A673 (cell line): ENCODE data around the gene USP12. TPM values are rescaled to one million over a fixed set of nuclear protein-coding genes. Genes with fewer than 3 reads are reported as not detected.

ENCODE experiments used
- BruUV-seq: library from RNA; stranded (reverse); fragments of 400-500 nt; replicated peaks from 2 replicates; lab custom pipeline; 2021; lab: Mats Ljungman, UMichigan
- CTCF ChIA-PET: fragments of 300-600 bp; sonication (Branson Sonifier 250); formaldehyde crosslinking; loops from one replicate; lab custom pipeline; 2022; ENCODE audit warnings: antibody characterized with exemption; lab: Charles Lee
- POLR2A ChIA-PET: fragments of 300-600 bp; sonication (Branson Sonifier 250); formaldehyde crosslinking; loops from one replicate; lab custom pipeline; 2022; ENCODE audit warnings: antibody characterized with exemption; ENCODE audit not compliant: low non-redundant PET; lab: Charles Lee
- DNase-seq: peaks from one replicate; pipeline ENCODE4 v3.0.0-alpha.2; 2015; ENCODE audit warnings: low spot score
- H3K27ac ChIP-seq: fragments of 200-600 bp; sonication (generic); 2 replicates; pipeline ENCODE4 v1.5.1; 2016; ENCODE audit warnings: mixed run types, low read depth, mild to moderate bottlenecking, mixed read lengths, antibody characterized with exemption, low read length; ENCODE audit not compliant: poor library complexity, severe bottlenecking
- H3K27me3 ChIP-seq: fragments of 200-600 bp; sonication (generic); replicated peaks from 2 replicates; pipeline ENCODE4 v1.6.1; 2017; ENCODE audit warnings: mixed run types, low read depth, mild to moderate bottlenecking, mixed read lengths, antibody characterized with exemption, low read length; ENCODE audit not compliant: insufficient read depth, poor library complexity
- H3K36me3 ChIP-seq: fragments of 200-600 bp; sonication (generic); 2 replicates; pipeline ENCODE4 v1.6.1; 2016; ENCODE audit warnings: mixed run types, mild to moderate bottlenecking, mixed read lengths, antibody characterized with exemption, low read length; ENCODE audit not compliant: insufficient read depth, poor library complexity, severe bottlenecking
- H3K4me1 ChIP-seq: fragments of 200-600 bp; sonication (generic); 2 replicates; pipeline ENCODE4 v1.6.1; 2017; ENCODE audit warnings: mixed run types, mild to moderate bottlenecking, mixed read lengths, antibody characterized with exemption, low read length; ENCODE audit not compliant: insufficient read depth, poor library complexity, severe bottlenecking
- H3K4me3 ChIP-seq: fragments of 200-600 bp; sonication (generic); 2 replicates; pipeline ENCODE4 v1.5.1; 2016; ENCODE audit warnings: low read depth, mixed run types, mild to moderate bottlenecking, mixed read lengths, low read length; ENCODE audit not compliant: poor library complexity, severe bottlenecking
- H3K9me3 ChIP-seq: fragments of 200-600 bp; sonication (generic); 2 replicates; pipeline ENCODE4 v1.6.1; 2016; ENCODE audit warnings: mixed run types, low read depth, mild to moderate bottlenecking, mixed read lengths, antibody characterized with exemption, low read length; ENCODE audit not compliant: poor library complexity, severe bottlenecking
- EZH2 ChIP-seq: fragments of 200-600 bp; sonication (generic); IDR thresholded peaks from 2 replicates; pipeline ENCODE4 v1.6.1; 2017; ENCODE audit warnings: borderline replicate concordance, low read depth, mild to moderate bottlenecking, mixed read lengths, antibody characterized with exemption, low read length; ENCODE audit not compliant: poor library complexity, severe bottlenecking
- intact Hi-C: fragments of 100-400 bp; cut with micrococcal nuclease; formaldehyde crosslinking; loops from one replicate; pipeline ENCODE4 v1.10.0; 2022; ENCODE audit not compliant: unreplicated experiment
- total RNA-seq: library from RNA; stranded (reverse); gene quantifications from 2 replicates; pipeline ENCODE4 v1.2.3, GENCODE V29; 2021
- TF ChIP-seq, protein P1 (sequence below): fragments of 300-800, 200-600 bp; sonication (generic); conservative IDR thresholded peaks from 2 replicates; pipeline ENCODE4 v1.5.1; 2017; ENCODE audit warnings: low read depth, mild to moderate bottlenecking, antibody characterized with exemption, low read length, moderate library complexity, mixed read lengths

The USP12 gene
- total RNA-seq, 1 experiment from 2014 or later: 16.6 TPM

DNA sequence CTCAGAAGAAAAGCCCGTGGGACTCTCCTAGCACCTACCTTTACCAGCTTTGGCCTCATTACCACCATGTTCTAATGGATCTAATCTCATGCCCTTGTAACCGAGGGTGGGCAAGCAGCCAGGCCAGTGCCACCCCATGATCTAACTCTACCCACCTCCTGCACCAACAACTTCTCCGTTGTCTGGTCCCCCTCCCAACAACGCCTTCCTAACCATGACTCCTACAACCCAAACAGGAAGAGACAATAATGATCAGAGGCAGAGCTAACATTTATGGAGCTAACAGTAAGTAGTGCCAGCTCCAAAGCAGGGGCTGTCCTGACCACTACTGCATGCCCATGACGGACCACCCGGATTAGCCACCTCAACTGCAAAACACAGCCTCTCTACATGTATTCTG is 3.5 kb downstream of the USP12 start:
- POLR2A ChIA-PET: no interaction called here
- BruUV-seq: no TSS peak
- intact Hi-C loops: no loop called here

DNA sequence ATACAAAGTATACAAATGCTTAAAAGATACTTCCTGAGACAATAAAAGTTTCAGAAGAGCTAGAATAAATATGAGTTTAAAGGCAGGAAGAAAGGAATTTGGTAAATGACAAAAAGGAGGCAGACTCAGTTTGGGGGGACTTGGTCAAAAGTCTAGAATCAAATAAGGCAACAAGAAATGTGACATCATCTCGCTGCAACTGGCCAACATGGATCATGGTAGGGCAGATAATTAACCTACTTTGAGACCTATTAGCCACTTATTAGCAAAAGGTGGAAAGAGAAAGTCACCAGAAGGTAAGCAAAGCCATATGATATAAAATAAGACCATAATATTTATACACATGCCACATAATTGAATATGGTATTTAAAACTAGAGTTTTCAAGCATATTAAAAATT is 5.3 kb downstream of the USP12 start:
- Histone ChIP-seq H3K9me3 (no peaks in the 10 kb centered on the region), H3K4me1 (peaks cover 13% of the 10 kb centered on the region), H3K27ac (no peak overlapping the region), H3K36me3 (no peaks in the 10 kb centered on the region), H3K27me3 (no peaks in the 10 kb centered on the region), H3K4me3 (no peak overlapping the region)
- BruUV-seq: no TSS peak
- intact Hi-C loops: no loop called here
- DNase-seq: no peak
- POLR2A ChIA-PET: no interaction called here
- CTCF ChIA-PET: interaction anchor here (0.5 kb wide), 1 partner anchor 99 kb away, joined by 6 read pairs; no protein-coding TSS in a partner anchor
- TF ChIP-seq EZH2: no peak
- TF ChIP-seq, protein P1, sequence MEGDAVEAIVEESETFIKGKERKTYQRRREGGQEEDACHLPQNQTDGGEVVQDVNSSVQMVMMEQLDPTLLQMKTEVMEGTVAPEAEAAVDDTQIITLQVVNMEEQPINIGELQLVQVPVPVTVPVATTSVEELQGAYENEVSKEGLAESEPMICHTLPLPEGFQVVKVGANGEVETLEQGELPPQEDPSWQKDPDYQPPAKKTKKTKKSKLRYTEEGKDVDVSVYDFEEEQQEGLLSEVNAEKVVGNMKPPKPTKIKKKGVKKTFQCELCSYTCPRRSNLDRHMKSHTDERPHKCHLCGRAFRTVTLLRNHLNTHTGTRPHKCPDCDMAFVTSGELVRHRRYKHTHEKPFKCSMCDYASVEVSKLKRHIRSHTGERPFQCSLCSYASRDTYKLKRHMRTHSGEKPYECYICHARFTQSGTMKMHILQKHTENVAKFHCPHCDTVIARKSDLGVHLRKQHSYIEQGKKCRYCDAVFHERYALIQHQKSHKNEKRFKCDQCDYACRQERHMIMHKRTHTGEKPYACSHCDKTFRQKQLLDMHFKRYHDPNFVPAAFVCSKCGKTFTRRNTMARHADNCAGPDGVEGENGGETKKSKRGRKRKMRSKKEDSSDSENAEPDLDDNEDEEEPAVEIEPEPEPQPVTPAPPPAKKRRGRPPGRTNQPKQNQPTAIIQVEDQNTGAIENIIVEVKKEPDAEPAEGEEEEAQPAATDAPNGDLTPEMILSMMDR: no peak

More for the DNA sequence above, 3.5 kb downstream of the USP12 start:
- Histone ChIP-seq H3K4me1 (peaks cover 13% of the 10 kb centered on the region), H3K9me3 (no peaks in the 10 kb centered on the region), H3K36me3 (no peaks in the 10 kb centered on the region), H3K27ac (no peak overlapping the region), H3K27me3 (no peaks in the 10 kb centered on the region), H3K4me3 (no peak overlapping the region)
- DNase-seq: no peak
- CTCF ChIA-PET: no interaction called here
- no peak for TF ChIP-seq EZH2
- TF ChIP-seq, protein P1: no peak

DNA sequence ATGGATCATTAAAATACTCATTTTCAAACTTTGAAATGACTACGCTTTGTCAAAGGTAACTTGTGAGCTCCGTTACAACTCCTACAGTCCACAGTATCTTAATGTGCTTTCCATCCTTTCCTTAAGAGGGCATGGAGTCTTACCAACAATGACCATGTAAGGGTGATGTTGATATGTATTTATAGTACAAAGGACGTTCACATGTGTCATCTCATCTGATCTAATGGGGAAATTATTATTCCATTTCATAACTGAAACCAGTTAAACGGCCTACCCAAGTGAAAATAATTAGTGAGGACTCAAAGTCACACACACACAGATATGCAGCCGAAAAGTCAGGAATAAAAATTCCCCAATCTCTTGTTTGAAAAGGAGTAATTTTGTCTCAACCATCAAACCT is 9.6 kb downstream of the USP12 start:
- Histone ChIP-seq H3K27me3 (no peaks in the 10 kb centered on the region), H3K9me3 (no peaks in the 10 kb centered on the region), H3K27ac (no peak overlapping the region), H3K4me3 (no peak overlapping the region), H3K4me1 (no peaks in the 10 kb centered on the region), H3K36me3 (no peaks in the 10 kb centered on the region)
- no TSS peak for BruUV-seq
- TF ChIP-seq, protein P1: no peak
- TF ChIP-seq EZH2: no peak
- POLR2A ChIA-PET: no interaction called here
- intact Hi-C loops: no loop called here
- no peak for DNase-seq
- CTCF ChIA-PET: no interaction called here
